Neural cell (in vitro differentiated cells): ENCODE results near the gene RGS6.

ENCODE experiments used
- EP300 ChIP-seq: fragments of 450-650 bp; conservative IDR thresholded peaks from 2 replicates; pipeline ENCODE4 v1.6.1; 2014; ENCODE audit warnings: antibody characterized with exemption, mild to moderate bottlenecking, moderate library complexity; ENCODE audit not compliant: poor library complexity, severe bottlenecking
- RAD21 ChIP-seq: fragments of 450-650 bp; conservative IDR thresholded peaks from 2 replicates; pipeline ENCODE4 v1.6.1; 2014; ENCODE audit warnings: antibody characterized with exemption, mild to moderate bottlenecking, moderate library complexity
- TF ChIP-seq, protein P1 (sequence below): fragments of 450-650 bp; IDR thresholded peaks from 2 replicates; pipeline ENCODE4 v1.5.1; 2014; ENCODE audit warnings: antibody characterized with exemption, mild to moderate bottlenecking, moderate library complexity; ENCODE audit not compliant: poor library complexity, severe bottlenecking

DNA sequence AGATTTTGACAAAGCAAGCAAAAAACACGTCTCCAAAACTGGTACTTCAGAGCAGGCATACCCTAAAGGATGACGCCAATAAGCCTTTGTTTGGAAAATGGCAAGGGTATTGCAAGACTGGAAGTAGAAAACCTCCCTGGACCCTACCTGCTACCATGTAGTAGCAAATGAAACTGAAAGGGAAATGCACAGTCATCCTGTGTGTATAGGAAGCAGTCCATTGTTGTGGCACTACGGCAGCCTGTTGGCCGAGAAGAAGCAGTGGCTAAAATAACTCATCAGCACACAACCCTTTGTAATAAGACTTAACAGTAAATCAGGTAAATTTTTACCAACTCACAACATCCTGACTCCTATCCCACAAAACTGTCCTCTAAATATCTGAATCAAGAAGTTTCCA is 386.4 kb downstream of the RGS6 start:
- TF ChIP-seq EP300 (no peak), RAD21 (no peak)
- TF ChIP-seq, protein P1, sequence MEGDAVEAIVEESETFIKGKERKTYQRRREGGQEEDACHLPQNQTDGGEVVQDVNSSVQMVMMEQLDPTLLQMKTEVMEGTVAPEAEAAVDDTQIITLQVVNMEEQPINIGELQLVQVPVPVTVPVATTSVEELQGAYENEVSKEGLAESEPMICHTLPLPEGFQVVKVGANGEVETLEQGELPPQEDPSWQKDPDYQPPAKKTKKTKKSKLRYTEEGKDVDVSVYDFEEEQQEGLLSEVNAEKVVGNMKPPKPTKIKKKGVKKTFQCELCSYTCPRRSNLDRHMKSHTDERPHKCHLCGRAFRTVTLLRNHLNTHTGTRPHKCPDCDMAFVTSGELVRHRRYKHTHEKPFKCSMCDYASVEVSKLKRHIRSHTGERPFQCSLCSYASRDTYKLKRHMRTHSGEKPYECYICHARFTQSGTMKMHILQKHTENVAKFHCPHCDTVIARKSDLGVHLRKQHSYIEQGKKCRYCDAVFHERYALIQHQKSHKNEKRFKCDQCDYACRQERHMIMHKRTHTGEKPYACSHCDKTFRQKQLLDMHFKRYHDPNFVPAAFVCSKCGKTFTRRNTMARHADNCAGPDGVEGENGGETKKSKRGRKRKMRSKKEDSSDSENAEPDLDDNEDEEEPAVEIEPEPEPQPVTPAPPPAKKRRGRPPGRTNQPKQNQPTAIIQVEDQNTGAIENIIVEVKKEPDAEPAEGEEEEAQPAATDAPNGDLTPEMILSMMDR = no peak
